ENCODE results near the gene HCN4. TPM values are rescaled to one million over a fixed set of nuclear protein-coding genes. Genes with fewer than 3 reads are reported as not detected.

The HCN4 gene
- total RNA-seq, 1 donor from 2014 or later = 0.41 TPM

- Histone ChIP-seq H4K20me1 (ENCODE audit: low read depth) (no peaks in the 10 kb centered on the region), H3K4me2 (no peak overlapping the region), H3K79me2 (ENCODE audit: low read depth) (no peaks in the 10 kb centered on the region), H3K27me3 (no peaks in the 10 kb centered on the region), H3F3A (ENCODE audit: low read depth) (no peaks in the 10 kb centered on the region), H3K9me3 (ENCODE audit: low read depth) (no peaks in the 10 kb centered on the region), H3K9ac (no peak overlapping the region), H3K4me1 (no peaks in the 10 kb centered on the region), H3K27ac (no peak overlapping the region), H2AFZ (replicated peaks) (no peak overlapping the region), H3K36me3 (no peaks in the 10 kb centered on the region), H3K4me3 (no peak overlapping the region)
- H3K27me3 Mint-ChIP-seq (ENCODE audit: insufficient read depth, low read depth) = peaks cover 16% of the 10 kb centered on the region
- no peaks in the 10 kb centered on the region for H3K4me1 Mint-ChIP-seq
- H3K27ac Mint-ChIP-seq = peak overlapping the region; percentile 35
- TF ChIP-seq EZH2phosphoT487 (IDR thresholded peaks at IDR 0.05) (no peak), EZH2 (IDR thresholded peaks at IDR 0.05) (no peak), CTCF (IDR thresholded peaks at IDR 0.05) (no peak)
- H3K9me3 Mint-ChIP-seq = no peaks in the 10 kb centered on the region
- no peaks in the 10 kb centered on the region for H3K36me3 Mint-ChIP-seq
- H3K4me3 Mint-ChIP-seq = no peak overlapping the region
- DNase-seq (ENCODE audit: low spot score) = no peak
These were observed 18.9 kb upstream of the HCN4 start for GRCh38 chr15:73387507-73388255.

- DNase-seq (ENCODE audit: low spot score) = no peak
- Histone ChIP-seq H3K36me3 (no peaks in the 10 kb centered on the region), H3K27ac (no peak overlapping the region), H3K4me2 (no peak overlapping the region), H3K9ac (no peak overlapping the region), H4K20me1 (ENCODE audit: low read depth) (no peaks in the 10 kb centered on the region), H3K9me3 (ENCODE audit: low read depth) (no peaks in the 10 kb centered on the region), H3K79me2 (ENCODE audit: low read depth) (no peaks in the 10 kb centered on the region), H2AFZ (replicated peaks) (no peak overlapping the region), H3K4me3 (no peak overlapping the region), H3K4me1 (no peaks in the 10 kb centered on the region), H3K27me3 (no peaks in the 10 kb centered on the region), H3F3A (ENCODE audit: low read depth) (no peaks in the 10 kb centered on the region)
- TF ChIP-seq CTCF (IDR thresholded peaks at IDR 0.05) (no peak), EZH2 (IDR thresholded peaks at IDR 0.05) (no peak), EZH2phosphoT487 (IDR thresholded peaks at IDR 0.05) (no peak)
- Mint-ChIP-seq H3K4me1 (no peaks in the 10 kb centered on the region), H3K9me3 (no peaks in the 10 kb centered on the region), H3K27me3 (ENCODE audit: insufficient read depth, low read depth) (peaks cover 16% of the 10 kb centered on the region), H3K27ac (no peak overlapping the region), H3K36me3 (no peaks in the 10 kb centered on the region), H3K4me3 (no peak overlapping the region)
These were observed 18.2 kb upstream of the HCN4 start for GRCh38 chr15:73386886-73387506.

GRCh38 chr15:73386238-73386637, 17.5 kb upstream of the HCN4 start:
- DNase-seq (ENCODE audit: low spot score) = no peak
- Histone ChIP-seq H3F3A (ENCODE audit: low read depth) (no peaks in the 10 kb centered on the region), H3K79me2 (ENCODE audit: low read depth) (no peaks in the 10 kb centered on the region), H3K9ac (no peak overlapping the region), H3K9me3 (ENCODE audit: low read depth) (no peaks in the 10 kb centered on the region), H3K36me3 (no peaks in the 10 kb centered on the region), H3K4me1 (no peaks in the 10 kb centered on the region), H3K4me3 (no peak overlapping the region), H3K4me2 (no peak overlapping the region), H3K27me3 (no peaks in the 10 kb centered on the region), H3K27ac (no peak overlapping the region), H2AFZ (replicated peaks) (no peak overlapping the region), H4K20me1 (ENCODE audit: low read depth) (no peaks in the 10 kb centered on the region)
- H3K27ac Mint-ChIP-seq = no peak overlapping the region
- TF ChIP-seq EZH2phosphoT487 (IDR thresholded peaks at IDR 0.05) (no peak), CTCF (IDR thresholded peaks at IDR 0.05) (no peak), EZH2 (IDR thresholded peaks at IDR 0.05) (no peak)
- peaks cover 5% of the 10 kb centered on the region for H3K9me3 Mint-ChIP-seq
- H3K27me3 Mint-ChIP-seq (ENCODE audit: insufficient read depth, low read depth) = peaks cover 10% of the 10 kb centered on the region
- H3K4me1 Mint-ChIP-seq = no peaks in the 10 kb centered on the region
- H3K36me3 Mint-ChIP-seq = no peaks in the 10 kb centered on the region
- H3K4me3 Mint-ChIP-seq = no peak overlapping the region

Data from neural progenitor cell (in vitro differentiated cells).